Activated naive CD4-positive, alpha-beta T cell treated with anti-CD3 and anti-CD28 coated beads, Interleukin-2, amount 10 ng/mL, durations not matched to agents 7 days and 5 days (primary cell): ENCODE results near the gene SCEL.

Source experiments
- CTCF ChIA-PET: fragments of 350-600 bp; sonication (Branson Sonifier 250); formaldehyde crosslinking; loops from one replicate; lab custom pipeline; 2021; ENCODE audit warnings: antibody characterized with exemption; lab: Charles Lee
- DNase-seq: peaks from one replicate; pipeline ENCODE4 v3.0.0-alpha.2; 2020
- H3K27ac Mint-ChIP-seq: one replicate; pipeline ENCODE4 v1.8.0; 2021; ENCODE audit warnings: mild to moderate bottlenecking, moderate library complexity, mixed read lengths
- H3K27me3 Mint-ChIP-seq: one replicate; pipeline ENCODE4 v1.8.0; 2021; ENCODE audit warnings: mild to moderate bottlenecking, mixed read lengths
- H3K36me3 Mint-ChIP-seq: one replicate; pipeline ENCODE4 v1.8.0; 2021; ENCODE audit warnings: mixed read lengths
- H3K4me1 Mint-ChIP-seq: one replicate; pipeline ENCODE4 v1.8.0; 2021; ENCODE audit warnings: mixed read lengths
- H3K4me3 Mint-ChIP-seq: one replicate; pipeline ENCODE4 v1.8.0; 2021; ENCODE audit warnings: mild to moderate bottlenecking, moderate library complexity, mixed read lengths
- H3K9me3 Mint-ChIP-seq: one replicate; pipeline ENCODE4 v1.8.0; 2021; ENCODE audit warnings: mixed read lengths

The SCEL gene

GRCh38 chr13:77692746-77693448 is 157.4 kb downstream of the SCEL start:
- H3K36me3 Mint-ChIP-seq = no peaks in the 10 kb centered on the region
- H3K4me3 Mint-ChIP-seq = no peak overlapping the region
- DNase-seq = no peak
- H3K9me3 Mint-ChIP-seq = no peaks in the 10 kb centered on the region
- CTCF ChIA-PET = no interaction called here
- H3K4me1 Mint-ChIP-seq = peaks cover 18% of the 10 kb centered on the region
- H3K27me3 Mint-ChIP-seq = peaks cover 17% of the 10 kb centered on the region
- H3K27ac Mint-ChIP-seq = no peak overlapping the region

DNA sequence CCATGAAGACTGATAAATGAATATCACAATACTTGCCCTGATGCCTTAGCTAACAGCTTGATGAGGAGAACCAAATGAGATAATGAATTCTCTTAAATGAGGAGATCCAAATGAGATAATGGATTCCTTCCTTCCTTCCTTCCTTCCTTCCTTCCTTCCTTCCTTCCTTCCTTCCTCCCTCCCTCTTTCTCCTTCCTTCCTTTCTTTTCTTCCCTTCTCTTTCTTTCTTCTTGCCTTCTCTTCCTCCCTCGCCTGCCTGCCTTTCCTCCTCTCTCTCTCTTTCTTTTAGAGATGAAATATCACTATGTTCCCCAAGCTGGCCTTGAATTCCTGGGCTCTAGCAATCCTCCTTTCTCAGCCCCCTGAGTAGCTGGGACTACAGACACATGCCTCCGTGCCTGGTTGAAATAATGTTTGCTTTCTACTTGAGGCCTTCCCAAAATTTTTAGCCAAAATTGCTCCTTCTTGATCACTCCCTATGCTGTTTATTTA is 158.0 kb downstream of the SCEL start:
- H3K27ac Mint-ChIP-seq = no peak overlapping the region
- no peaks in the 10 kb centered on the region for H3K9me3 Mint-ChIP-seq
- H3K36me3 Mint-ChIP-seq = no peaks in the 10 kb centered on the region
- peaks cover 17% of the 10 kb centered on the region for H3K27me3 Mint-ChIP-seq
- CTCF ChIA-PET = no interaction called here
- no peak overlapping the region for H3K4me3 Mint-ChIP-seq
- H3K4me1 Mint-ChIP-seq = peaks cover 18% of the 10 kb centered on the region
- DNase-seq = no peak
